ENCODE data around the gene TMEM184B.

DNA sequence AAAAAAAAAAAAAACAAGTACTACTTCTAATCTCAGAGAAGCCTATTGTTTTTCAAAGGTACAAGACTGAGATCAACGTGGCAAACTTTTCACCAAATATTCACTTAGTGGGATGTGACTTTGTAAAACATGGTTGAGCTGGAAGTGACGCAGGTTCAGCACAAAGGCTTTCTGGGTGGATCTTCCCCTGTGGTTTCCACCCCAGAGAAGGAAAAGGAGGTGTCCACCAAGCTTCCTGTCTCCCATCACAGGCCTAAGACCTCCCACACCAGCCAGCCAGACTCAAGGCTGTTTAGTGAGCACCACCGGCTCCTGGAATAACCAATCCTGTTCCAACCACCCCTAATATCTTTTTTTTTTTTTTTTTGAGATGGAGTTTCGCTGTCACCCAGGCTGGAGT lies 5.7 kb downstream of the TMEM184B start:
- no peak for TF ChIP-seq CTCF (IDR thresholded peaks at IDR 0.05; ENCODE audit: control extremely low read depth in 1 of 3, insufficient read depth in 1 of 3, low read depth in 1 of 3, low read length in 3 of 3)
- TF ChIP-seq POLR2A (IDR thresholded peaks at IDR 0.05; ENCODE audit: control extremely low read depth in 1 of 2, low read depth in 2 of 2, low read length in 2 of 2) = no peak
- TF ChIP-seq SP1 (IDR thresholded peaks at IDR 0.05; ENCODE audit: low read depth, low read length) = no peak
- TF ChIP-seq HDAC2 (IDR thresholded peaks at IDR 0.05; ENCODE audit: borderline replicate concordance in 1 of 2, low read depth in 2 of 2, low read length in 2 of 2) = no peak
- TF ChIP-seq NRF1 (IDR thresholded peaks at IDR 0.05; ENCODE audit: low read depth, low read length) = no peak
- TF ChIP-seq YY1 (IDR thresholded peaks at IDR 0.05; ENCODE audit: low read depth, low read length) = no peak
- TF ChIP-seq JUN (IDR thresholded peaks at IDR 0.05; ENCODE audit: low read depth, low read length) = no peak
- TF ChIP-seq JUND (IDR thresholded peaks at IDR 0.05; ENCODE audit: low read length) = no peak
- TF ChIP-seq CEBPB (IDR thresholded peaks at IDR 0.05; ENCODE audit: low read depth, low read length) = no peak
- no peak for TF ChIP-seq MAFK (IDR thresholded peaks at IDR 0.05; ENCODE audit: low read depth, low read length)
- no peak for TF ChIP-seq EP300 (IDR thresholded peaks at IDR 0.05; ENCODE audit: borderline replicate concordance in 1 of 2, low read depth in 2 of 2, low read length in 2 of 2)
- no peak for TF ChIP-seq EZH2 (IDR thresholded peaks at IDR 0.05; ENCODE audit: low read depth, low read length, severe bottlenecking)
- no peak for TF ChIP-seq POLR2AphosphoS5 (IDR thresholded peaks at IDR 0.05; ENCODE audit: low read depth, low read length)
